A673 (cell line): ENCODE measurements around the gene LUZP1. TPM values are rescaled to one million over a fixed set of nuclear protein-coding genes. Genes with fewer than 3 reads are reported as not detected.
"Not testable (repeated sequence)": the region's sequence is repeated elsewhere in the genome, so short reads cannot be mapped to it uniquely, and the experiment has no call there.

ENCODE experiments used
- BruUV-seq: library from RNA; stranded (reverse); fragments of 400-500 nt; replicated peaks from 2 replicates; lab custom pipeline; 2021; lab: Mats Ljungman, UMichigan
- CTCF ChIA-PET: fragments of 300-600 bp; sonication (Branson Sonifier 250); formaldehyde crosslinking; loops from one replicate; lab custom pipeline; 2022; ENCODE audit warnings: antibody characterized with exemption; lab: Charles Lee
- POLR2A ChIA-PET: fragments of 300-600 bp; sonication (Branson Sonifier 250); formaldehyde crosslinking; loops from one replicate; lab custom pipeline; 2022; ENCODE audit warnings: antibody characterized with exemption; ENCODE audit not compliant: low non-redundant PET; lab: Charles Lee
- DNase-seq: peaks from one replicate; pipeline ENCODE4 v3.0.0-alpha.2; 2015; ENCODE audit warnings: low spot score
- H3K27ac ChIP-seq: fragments of 200-600 bp; sonication (generic); 2 replicates; pipeline ENCODE4 v1.5.1; 2016; ENCODE audit warnings: mixed run types, low read depth, mild to moderate bottlenecking, mixed read lengths, antibody characterized with exemption, low read length; ENCODE audit not compliant: poor library complexity, severe bottlenecking
- H3K27me3 ChIP-seq: fragments of 200-600 bp; sonication (generic); replicated peaks from 2 replicates; pipeline ENCODE4 v1.6.1; 2017; ENCODE audit warnings: mixed run types, low read depth, mild to moderate bottlenecking, mixed read lengths, antibody characterized with exemption, low read length; ENCODE audit not compliant: insufficient read depth, poor library complexity
- H3K36me3 ChIP-seq: fragments of 200-600 bp; sonication (generic); 2 replicates; pipeline ENCODE4 v1.6.1; 2016; ENCODE audit warnings: mixed run types, mild to moderate bottlenecking, mixed read lengths, antibody characterized with exemption, low read length; ENCODE audit not compliant: insufficient read depth, poor library complexity, severe bottlenecking
- H3K4me1 ChIP-seq: fragments of 200-600 bp; sonication (generic); 2 replicates; pipeline ENCODE4 v1.6.1; 2017; ENCODE audit warnings: mixed run types, mild to moderate bottlenecking, mixed read lengths, antibody characterized with exemption, low read length; ENCODE audit not compliant: insufficient read depth, poor library complexity, severe bottlenecking
- H3K4me3 ChIP-seq: fragments of 200-600 bp; sonication (generic); 2 replicates; pipeline ENCODE4 v1.5.1; 2016; ENCODE audit warnings: low read depth, mixed run types, mild to moderate bottlenecking, mixed read lengths, low read length; ENCODE audit not compliant: poor library complexity, severe bottlenecking
- H3K9me3 ChIP-seq: fragments of 200-600 bp; sonication (generic); 2 replicates; pipeline ENCODE4 v1.6.1; 2016; ENCODE audit warnings: mixed run types, low read depth, mild to moderate bottlenecking, mixed read lengths, antibody characterized with exemption, low read length; ENCODE audit not compliant: poor library complexity, severe bottlenecking
- CTCF ChIP-seq: fragments of 300-800, 200-600 bp; sonication (generic); conservative IDR thresholded peaks from 2 replicates; pipeline ENCODE4 v1.5.1; 2017; ENCODE audit warnings: low read depth, mild to moderate bottlenecking, antibody characterized with exemption, low read length, moderate library complexity, mixed read lengths
- EZH2 ChIP-seq: fragments of 200-600 bp; sonication (generic); IDR thresholded peaks from 2 replicates; pipeline ENCODE4 v1.6.1; 2017; ENCODE audit warnings: borderline replicate concordance, low read depth, mild to moderate bottlenecking, mixed read lengths, antibody characterized with exemption, low read length; ENCODE audit not compliant: poor library complexity, severe bottlenecking
- intact Hi-C: fragments of 100-400 bp; cut with micrococcal nuclease; formaldehyde crosslinking; loops from one replicate; pipeline ENCODE4 v1.10.0; 2022; ENCODE audit not compliant: unreplicated experiment
- total RNA-seq: library from RNA; stranded (reverse); gene quantifications from 2 replicates; pipeline ENCODE4 v1.2.3, GENCODE V29; 2021

Gene LUZP1
- total RNA-seq, 1 experiment from 2014 or later, result 34.9 TPM

GRCh38 chr1:23209770-23210169 lies 41.1 kb upstream of the LUZP1 start:
- intact Hi-C loops, result no loop called here
- H3K4me3 ChIP-seq, result no peak overlapping the region
- ChIA-PET CTCF (no interaction called here), POLR2A (no interaction called here)
- no TSS peak for BruUV-seq
- no peaks in the 10 kb centered on the region for H3K36me3 ChIP-seq
- H3K9me3 ChIP-seq, result no peaks in the 10 kb centered on the region
- no peaks in the 10 kb centered on the region for H3K4me1 ChIP-seq
- no peak for DNase-seq
- no peak for TF ChIP-seq CTCF
- TF ChIP-seq EZH2, result no peak
- peaks cover 4% of the 10 kb centered on the region for H3K27me3 ChIP-seq
- H3K27ac ChIP-seq, result no peak overlapping the region

GRCh38 chr1:23208527-23208926 lies 39.9 kb upstream of the LUZP1 start:
- intact Hi-C loops, result no loop called here
- TF ChIP-seq CTCF, result no peak
- no peak for TF ChIP-seq EZH2
- no TSS peak for BruUV-seq
- H3K4me3 ChIP-seq, result no peak overlapping the region
- H3K36me3 ChIP-seq, result no peaks in the 10 kb centered on the region
- ChIA-PET CTCF (no interaction called here), POLR2A (no interaction called here)
- no peak overlapping the region for H3K27ac ChIP-seq
- no peak for DNase-seq
- peaks cover 4% of the 10 kb centered on the region for H3K27me3 ChIP-seq
- H3K9me3 ChIP-seq, result no peaks in the 10 kb centered on the region
- H3K4me1 ChIP-seq, result no peaks in the 10 kb centered on the region

- H3K36me3 ChIP-seq, POLR2A ChIA-PET, H3K4me1 ChIP-seq, H3K27ac ChIP-seq, DNase-seq, H3K27me3 ChIP-seq, H3K9me3 ChIP-seq, CTCF ChIA-PET, H3K4me3 ChIP-seq, intact Hi-C loops, BruUV-seq: not testable (repeated sequence)
Measured at GRCh38 chr1:23207733-23208132, 39.1 kb upstream of the LUZP1 start.

GRCh38 chr1:23202263-23202749 lies 33.6 kb upstream of the LUZP1 start:
- no TSS peak for BruUV-seq
- Histone ChIP-seq H3K4me1 (no peaks in the 10 kb centered on the region), H3K9me3 (no peaks in the 10 kb centered on the region), H3K27ac (no peak overlapping the region), H3K27me3 (no peaks in the 10 kb centered on the region), H3K4me3 (no peak overlapping the region), H3K36me3 (no peaks in the 10 kb centered on the region)
- POLR2A ChIA-PET, result no interaction called here
- CTCF ChIA-PET, result no interaction called here
- no peak for TF ChIP-seq CTCF
- no peak for TF ChIP-seq EZH2
- intact Hi-C loops, result no loop called here
- no peak for DNase-seq
